ES-I3 (cell line): ENCODE data around the gene ZFYVE16.
"Not testable (repeated sequence)": the region's sequence is repeated elsewhere in the genome, so short reads cannot be mapped to it uniquely, and the experiment has no call there.

ENCODE experiments used
- H3K36me3 ChIP-seq: 2 replicates; pipeline ENCODE4 v1.6.1; 2013; ENCODE audit warnings: mild to moderate bottlenecking, low read length, control low read depth, moderate library complexity; ENCODE audit not compliant: insufficient read depth
- H3K4me1 ChIP-seq: 2 replicates; pipeline ENCODE4 v1.6.1; 2013; ENCODE audit warnings: mild to moderate bottlenecking, control low read depth, low read length; ENCODE audit not compliant: insufficient read depth
- H3K9ac ChIP-seq: 2 replicates; pipeline ENCODE4 v1.6.1; 2013; ENCODE audit warnings: low read depth, mild to moderate bottlenecking, low read length, moderate library complexity
- H3K9me3 ChIP-seq: 2 replicates; pipeline ENCODE4 v1.6.1; 2013; ENCODE audit warnings: mild to moderate bottlenecking, low read length, moderate library complexity; ENCODE audit not compliant: control insufficient read depth, insufficient read depth

Gene ZFYVE16

DNA sequence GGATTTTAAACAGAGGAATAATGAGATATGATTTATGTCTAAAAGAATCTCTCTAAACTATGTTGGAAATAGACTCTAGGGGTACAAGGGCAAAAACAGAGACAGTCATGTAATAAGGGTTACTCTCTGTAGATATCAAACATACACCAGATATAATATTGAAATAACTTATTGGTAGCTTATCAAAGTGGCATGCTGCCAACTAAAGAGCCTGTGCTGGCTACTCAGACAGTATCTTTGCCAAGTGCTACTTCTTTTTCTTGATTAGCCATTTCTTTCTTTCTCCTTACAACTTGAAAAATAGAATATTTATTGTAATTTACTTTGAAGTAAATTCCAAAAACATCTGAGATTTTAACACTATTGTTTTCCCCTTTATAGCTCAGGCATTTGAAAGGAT, 34.9 kb downstream of the ZFYVE16 start:
- Histone ChIP-seq H3K36me3 (no peaks in the 10 kb centered on the region), H3K4me1 (no peaks in the 10 kb centered on the region), H3K9ac (no peak overlapping the region), H3K9me3 (no peaks in the 10 kb centered on the region)

GRCh38 chr5:80453366-80453765, 45.5 kb downstream of the ZFYVE16 start:
- H3K9ac ChIP-seq: no peak overlapping the region
- no peaks in the 10 kb centered on the region for H3K9me3 ChIP-seq
- H3K4me1 ChIP-seq: no peaks in the 10 kb centered on the region
- H3K36me3 ChIP-seq: peaks cover 3% of the 10 kb centered on the region; the same call in 1 of the 2 replicates

GRCh38 chr5:80463269-80463668, 55.4 kb downstream of the ZFYVE16 start:
- Histone ChIP-seq H3K9ac (no peak overlapping the region), H3K4me1 (no peaks in the 10 kb centered on the region; the same call in 1 of the 2 replicates), H3K36me3 (no peaks in the 10 kb centered on the region), H3K9me3 (peaks cover 15% of the 10 kb centered on the region)

DNA sequence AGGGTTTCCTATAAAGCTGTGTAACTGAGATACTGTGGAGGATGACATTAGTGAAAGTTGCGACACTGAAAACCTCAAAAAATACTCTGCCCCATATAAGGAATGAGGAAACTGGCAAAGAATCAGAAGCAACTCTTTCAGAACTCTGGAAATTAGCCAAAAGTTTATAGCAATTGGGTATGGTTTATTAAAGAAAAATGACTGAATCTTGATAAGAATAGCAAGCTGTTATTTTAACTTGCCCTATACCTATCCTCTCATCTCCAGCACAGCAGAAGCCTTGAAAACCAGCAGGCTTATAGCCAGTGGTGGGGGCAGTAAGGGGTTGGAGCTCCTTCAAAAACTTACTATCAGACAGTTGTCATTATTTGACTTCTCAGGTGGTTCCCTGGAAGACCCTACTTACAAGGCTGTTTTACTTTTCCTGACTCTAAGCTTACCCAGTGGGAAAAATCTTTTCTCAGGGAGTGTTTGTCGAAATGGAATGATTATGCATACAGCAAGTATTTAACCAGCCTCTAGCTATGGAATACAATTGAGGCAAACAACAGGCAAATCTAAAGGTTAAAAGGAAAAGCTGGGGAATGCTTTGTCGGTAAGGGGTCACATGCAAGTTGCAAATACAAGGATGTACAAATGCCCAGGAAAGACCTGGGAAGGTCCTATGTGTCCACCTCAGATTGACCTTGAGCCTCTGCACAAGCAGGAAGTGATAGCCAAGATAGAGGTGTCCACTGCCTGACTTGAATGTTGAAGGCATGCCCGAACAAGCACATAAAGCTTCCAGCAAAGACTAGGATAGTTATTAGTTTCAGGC, 59.0 kb downstream of the ZFYVE16 start:
- Histone ChIP-seq H3K9me3 (peaks cover 13% of the 10 kb centered on the region), H3K9ac (no peak overlapping the region), H3K4me1 (no peaks in the 10 kb centered on the region; the same call in 1 of the 2 replicates), H3K36me3 (no peaks in the 10 kb centered on the region)

DNA sequence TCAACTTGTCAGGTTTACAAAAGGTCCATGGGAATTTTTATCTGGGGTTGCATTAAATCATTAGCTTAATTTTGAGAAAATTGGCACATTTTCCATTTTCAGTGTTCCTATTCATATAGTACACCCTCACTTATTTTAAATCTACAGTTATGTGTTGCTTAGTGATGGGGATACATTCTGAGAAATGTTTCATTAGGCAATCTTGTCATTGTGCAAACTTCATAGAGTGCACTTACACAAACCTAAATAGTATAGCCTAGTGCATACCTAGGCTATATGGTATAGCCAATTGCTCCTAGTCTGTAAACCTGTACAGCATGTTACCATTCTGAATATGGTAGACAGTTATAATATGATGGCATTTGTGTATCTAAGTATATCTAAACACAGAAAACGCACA, 60.3 kb downstream of the ZFYVE16 start:
- H3K4me1 ChIP-seq: no peaks in the 10 kb centered on the region; the same call in 1 of the 2 replicates
- no peaks in the 10 kb centered on the region for H3K36me3 ChIP-seq
- H3K9me3 ChIP-seq: peaks cover 12% of the 10 kb centered on the region
- no peak overlapping the region for H3K9ac ChIP-seq

DNA sequence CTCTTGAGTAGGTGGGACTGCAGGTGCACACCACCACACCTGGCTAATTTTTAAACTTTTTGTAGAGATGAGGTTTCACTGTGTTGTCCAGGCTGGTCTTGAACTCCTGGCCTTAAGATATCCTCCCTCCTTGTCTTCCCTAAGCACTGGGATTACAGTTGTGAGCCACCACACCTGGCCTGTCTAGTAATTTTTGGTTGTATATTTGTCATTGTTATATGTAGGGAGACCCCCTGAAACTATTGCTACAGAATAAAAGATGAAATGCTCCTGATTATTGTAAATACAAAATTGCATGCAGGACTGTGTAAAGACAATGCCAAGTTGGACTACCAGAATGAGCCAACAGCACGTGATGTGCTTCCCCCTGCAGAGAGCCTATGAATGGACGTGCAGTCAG, 62.8 kb downstream of the ZFYVE16 start:
- H3K4me1 ChIP-seq, H3K9me3 ChIP-seq, H3K9ac ChIP-seq, H3K36me3 ChIP-seq: not testable (repeated sequence)

GRCh38 chr5:80474929-80475328, 67.1 kb downstream of the ZFYVE16 start:
- no peaks in the 10 kb centered on the region for H3K9me3 ChIP-seq

DNA sequence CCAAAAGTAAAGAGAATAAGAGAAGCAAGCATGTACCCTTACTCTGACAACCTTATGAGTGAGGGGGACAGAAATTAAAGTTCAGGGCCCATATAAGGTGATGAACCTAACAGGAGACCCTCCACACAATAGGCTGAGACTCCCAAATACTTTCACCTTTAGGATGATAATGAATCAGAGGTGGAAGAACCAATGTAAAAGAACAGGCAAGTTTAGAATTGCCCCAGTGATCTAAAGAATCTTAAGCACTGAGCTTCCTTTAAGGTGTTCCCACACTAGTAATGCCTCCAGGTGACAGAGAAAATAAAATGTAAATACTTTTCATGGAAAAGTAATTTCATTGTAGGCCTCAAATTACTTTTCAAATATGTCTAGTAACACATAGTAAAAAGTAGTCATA, 71.8 kb downstream of the ZFYVE16 start:
- Histone ChIP-seq H3K36me3 (no peaks in the 10 kb centered on the region), H3K9me3 (peaks cover 7% of the 10 kb centered on the region), H3K4me1 (no peaks in the 10 kb centered on the region), H3K9ac (no peak overlapping the region)

More at GRCh38 chr5:80474929-80475328, 67.1 kb downstream of the ZFYVE16 start:
- H3K4me1 ChIP-seq: no peaks in the 10 kb centered on the region
- H3K36me3 ChIP-seq: no peaks in the 10 kb centered on the region
- H3K9ac ChIP-seq: no peak overlapping the region

GRCh38 chr5:80480354-80480753, 72.5 kb downstream of the ZFYVE16 start:
- H3K36me3 ChIP-seq: no peaks in the 10 kb centered on the region

GRCh38 chr5:80481019-80481893, 73.4 kb downstream of the ZFYVE16 start:
- Histone ChIP-seq H3K4me1 (no peaks in the 10 kb centered on the region), H3K9me3 (peaks cover 7% of the 10 kb centered on the region), H3K9ac (no peak overlapping the region), H3K36me3 (no peaks in the 10 kb centered on the region)

More at GRCh38 chr5:80480354-80480753, 72.5 kb downstream of the ZFYVE16 start:
- peaks cover 7% of the 10 kb centered on the region for H3K9me3 ChIP-seq
- H3K9ac ChIP-seq: no peak overlapping the region
- H3K4me1 ChIP-seq: no peaks in the 10 kb centered on the region

- Histone ChIP-seq H3K9me3 (peaks cover 7% of the 10 kb centered on the region), H3K9ac (no peak overlapping the region), H3K4me1 (no peaks in the 10 kb centered on the region), H3K36me3 (no peaks in the 10 kb centered on the region)
These were observed 74.7 kb downstream of the ZFYVE16 start for GRCh38 chr5:80482578-80482977.

GRCh38 chr5:80483636-80484232, 75.9 kb downstream of the ZFYVE16 start:
- no peaks in the 10 kb centered on the region for H3K36me3 ChIP-seq
- peaks cover 7% of the 10 kb centered on the region for H3K9me3 ChIP-seq
- no peaks in the 10 kb centered on the region for H3K4me1 ChIP-seq
- H3K9ac ChIP-seq: no peak overlapping the region

GRCh38 chr5:80487444-80487828, 79.6 kb downstream of the ZFYVE16 start:
- Histone ChIP-seq H3K36me3 (no peaks in the 10 kb centered on the region), H3K9me3 (no peaks in the 10 kb centered on the region), H3K9ac (peak overlapping the region; percentile 63), H3K4me1 (no peaks in the 10 kb centered on the region)
